Upper lobe of right lung (tissue), 1 donor: ENCODE results near the gene AK2. TPM values are rescaled to one million over a fixed set of nuclear protein-coding genes. Genes with fewer than 3 reads are reported as not detected.

Experiments
- ATAC-seq: fragments of 200-7000 bp; cut with Tn5 transposase; one replicate; pipeline ENCODE4 v1.9.1; 2020; ENCODE audit warnings: mild to moderate bottlenecking, moderate library complexity
- DNase-seq: peaks from one replicate; pipeline ENCODE4 v3.0.0-alpha.2; 2020
- H3K27ac ChIP-seq: fragments of 200-600 bp; one replicate; pipeline ENCODE4 v1.8.0; 2022
- H3K27me3 ChIP-seq: fragments of 200-600 bp; one replicate; pipeline ENCODE4 v1.8.0; 2022; ENCODE audit warnings: mild to moderate bottlenecking
- H3K36me3 ChIP-seq: fragments of 200-600 bp; one replicate; pipeline ENCODE4 v1.8.0; 2022
- H3K4me1 ChIP-seq: fragments of 200-600 bp; one replicate; pipeline ENCODE4 v1.8.0; 2022
- H3K4me3 ChIP-seq: fragments of 200-600 bp; one replicate; pipeline ENCODE4 v1.8.0; 2022; ENCODE audit warnings: mild to moderate bottlenecking
- H3K9me3 ChIP-seq: fragments of 200-600 bp; one replicate; pipeline ENCODE4 v1.8.0; 2022
- CTCF ChIP-seq: fragments of 200-600 bp; IDR thresholded peaks from one replicate; pipeline ENCODE4 v1.8.0; 2022; ENCODE audit warnings: antibody characterized with exemption
- intact Hi-C: fragments of 100-400 bp; cut with DNase I; formaldehyde crosslinking; loops from one replicate; pipeline ENCODE4 v1.11.0; 2022
- total RNA-seq: library from RNA; stranded (reverse); fragmentation: NEBNext Ultra II Directional; extraction: Animal tissue kit (Norgen Biotek cat#: 25700); gene quantifications from one replicate; pipeline ENCODE4 v1.2.1, GENCODE V29; 2021
- donor health status: DM: no; HTN: yes; CAD: no; lungs with severe emphysema.

Gene AK2
- total RNA-seq, 1 donor from 2014 or later = 106 TPM

GRCh38 chr1:33017175-33017574 lies 19.5 kb downstream of the AK2 start:
- DNase-seq (no peak), ATAC-seq (no peak)
- Histone ChIP-seq H3K27me3 (no peaks in the 10 kb centered on the region), H3K36me3 (peaks cover 77% of the 10 kb centered on the region), H3K9me3 (no peaks in the 10 kb centered on the region), H3K4me1 (peaks cover 2% of the 10 kb centered on the region), H3K4me3 (no peak overlapping the region), H3K27ac (no peak overlapping the region)
- intact Hi-C loops = no loop called here
- no peak for TF ChIP-seq CTCF

DNA sequence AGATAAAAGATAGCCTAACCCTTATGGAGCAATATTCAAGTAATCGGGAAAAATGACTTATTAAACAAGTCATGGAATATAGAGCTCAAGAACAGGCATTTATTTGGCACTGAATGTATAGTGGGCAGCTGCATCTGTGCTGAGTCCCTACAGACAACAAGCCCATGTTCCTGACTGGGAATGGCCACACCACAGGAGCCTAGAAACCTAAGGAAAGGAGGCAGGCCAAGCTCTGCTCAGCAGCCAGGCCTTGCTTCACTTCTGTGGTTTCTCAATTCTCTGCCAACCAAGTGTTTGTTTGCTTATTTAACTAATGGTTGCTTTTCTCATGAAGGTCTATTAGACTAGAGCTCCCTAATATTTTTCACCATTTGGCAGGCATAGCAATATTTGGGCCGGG lies 21.5 kb downstream of the AK2 start:
- Histone ChIP-seq H3K4me3 (no peak overlapping the region), H3K27me3 (no peaks in the 10 kb centered on the region), H3K36me3 (peaks cover 64% of the 10 kb centered on the region), H3K4me1 (peaks cover 22% of the 10 kb centered on the region), H3K9me3 (no peaks in the 10 kb centered on the region), H3K27ac (no peak overlapping the region)
- intact Hi-C loops = no loop called here
- peak; percentile 58 for ATAC-seq
- DNase-seq = no peak
- TF ChIP-seq CTCF = no peak

DNA sequence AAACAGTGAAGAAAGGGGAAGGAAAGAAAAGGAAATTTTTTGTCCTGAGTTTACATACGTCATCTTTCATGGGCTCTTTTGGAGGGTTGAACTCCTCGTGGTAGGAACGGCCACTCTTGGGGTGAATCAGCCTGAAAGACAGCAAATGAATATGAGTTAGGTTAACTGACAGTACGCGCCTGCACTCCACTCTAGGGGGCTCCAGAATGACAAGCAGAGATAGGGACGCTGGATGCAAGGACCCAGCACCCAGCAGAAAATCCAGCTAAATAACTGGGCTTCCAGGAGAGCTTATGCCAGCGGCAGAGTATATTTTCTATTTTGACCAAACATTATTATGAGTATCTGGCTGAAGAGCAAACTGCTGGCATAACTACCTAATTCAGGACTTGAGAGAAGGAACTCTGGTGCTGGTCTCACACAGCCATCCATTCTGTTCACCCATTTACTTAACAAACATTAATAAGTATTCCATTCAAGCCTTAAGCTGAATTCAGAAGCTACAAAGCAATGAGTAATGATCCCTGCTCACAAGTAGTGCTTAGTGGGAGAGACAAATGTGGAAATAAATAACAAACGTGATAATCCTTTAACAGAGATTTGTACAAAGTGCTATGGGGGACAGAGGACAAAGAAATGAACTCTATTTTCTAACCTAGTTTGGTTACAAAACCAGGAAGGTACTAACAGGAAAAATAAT lies 22.1 kb downstream of the AK2 start:
- intact Hi-C loops = no loop called here
- no peak for TF ChIP-seq CTCF
- H3K4me1 ChIP-seq = peaks cover 28% of the 10 kb centered on the region
- ATAC-seq (no peak), DNase-seq (no peak)
- H3K27ac ChIP-seq = no peak overlapping the region
- H3K4me3 ChIP-seq = no peak overlapping the region
- H3K9me3 ChIP-seq = no peaks in the 10 kb centered on the region
- H3K36me3 ChIP-seq = peaks cover 60% of the 10 kb centered on the region
- no peaks in the 10 kb centered on the region for H3K27me3 ChIP-seq

DNA sequence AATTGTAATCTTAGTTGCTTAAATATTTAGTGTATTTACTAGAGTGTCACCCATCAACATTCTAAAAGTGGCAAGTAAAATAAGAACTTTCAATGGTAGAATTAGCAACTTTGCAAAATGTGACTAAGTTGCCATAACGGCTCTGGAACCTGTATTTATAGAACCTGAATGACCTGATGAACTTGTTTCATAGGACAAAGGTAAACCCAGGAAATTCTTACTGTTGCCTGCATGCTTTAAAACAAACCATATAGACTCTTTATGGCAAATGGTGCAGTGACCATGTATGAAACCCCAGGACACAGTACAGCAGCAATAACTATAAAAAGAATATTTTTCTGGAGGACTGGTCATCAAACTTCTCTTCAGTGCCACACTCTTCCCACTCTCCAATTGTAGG lies 22.9 kb downstream of the AK2 start:
- Histone ChIP-seq H3K4me3 (no peak overlapping the region), H3K9me3 (no peaks in the 10 kb centered on the region), H3K27ac (no peak overlapping the region), H3K4me1 (peaks cover 36% of the 10 kb centered on the region), H3K36me3 (peaks cover 56% of the 10 kb centered on the region), H3K27me3 (no peaks in the 10 kb centered on the region)
- intact Hi-C loops = no loop called here
- ATAC-seq (no peak), DNase-seq (no peak)
- no peak for TF ChIP-seq CTCF

DNA sequence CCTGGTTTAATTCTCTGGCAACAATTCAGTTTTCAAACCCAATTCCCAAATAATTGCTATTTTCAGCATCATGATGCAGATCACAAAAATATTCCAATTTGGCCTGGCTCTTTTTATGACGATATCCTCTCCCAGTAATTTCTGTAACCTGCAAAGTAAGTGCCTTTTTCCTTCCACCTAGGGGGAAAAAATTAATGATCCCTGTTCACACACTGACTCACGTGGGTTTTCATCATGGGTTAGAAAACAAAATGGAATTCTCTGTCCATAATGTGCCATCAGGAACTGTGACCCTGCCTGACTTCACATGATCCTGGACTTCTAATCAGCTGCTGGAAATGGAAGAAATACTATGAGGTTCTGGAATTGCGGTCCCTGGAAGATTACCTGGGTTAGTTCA lies 24.5 kb downstream of the AK2 start:
- no peak overlapping the region for H3K4me3 ChIP-seq
- peaks cover 47% of the 10 kb centered on the region for H3K4me1 ChIP-seq
- peaks cover 53% of the 10 kb centered on the region for H3K36me3 ChIP-seq
- H3K27me3 ChIP-seq = no peaks in the 10 kb centered on the region
- no peak for DNase-seq
- no peak for ATAC-seq
- TF ChIP-seq CTCF = no peak
- intact Hi-C loops = no loop called here
- no peaks in the 10 kb centered on the region for H3K9me3 ChIP-seq
- peak overlapping the region; percentile 43 for H3K27ac ChIP-seq
